ENCODE data around the gene TRIP13.
A peak's percentile ranks its signal among the peaks of the same experiment; 100 is the strongest.
"Not testable (repeated sequence)": the region's sequence is repeated elsewhere in the genome, so short reads cannot be mapped to it uniquely, and the experiment has no call there.

The TRIP13 gene, protein sequence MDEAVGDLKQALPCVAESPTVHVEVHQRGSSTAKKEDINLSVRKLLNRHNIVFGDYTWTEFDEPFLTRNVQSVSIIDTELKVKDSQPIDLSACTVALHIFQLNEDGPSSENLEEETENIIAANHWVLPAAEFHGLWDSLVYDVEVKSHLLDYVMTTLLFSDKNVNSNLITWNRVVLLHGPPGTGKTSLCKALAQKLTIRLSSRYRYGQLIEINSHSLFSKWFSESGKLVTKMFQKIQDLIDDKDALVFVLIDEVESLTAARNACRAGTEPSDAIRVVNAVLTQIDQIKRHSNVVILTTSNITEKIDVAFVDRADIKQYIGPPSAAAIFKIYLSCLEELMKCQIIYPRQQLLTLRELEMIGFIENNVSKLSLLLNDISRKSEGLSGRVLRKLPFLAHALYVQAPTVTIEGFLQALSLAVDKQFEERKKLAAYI

DNA sequence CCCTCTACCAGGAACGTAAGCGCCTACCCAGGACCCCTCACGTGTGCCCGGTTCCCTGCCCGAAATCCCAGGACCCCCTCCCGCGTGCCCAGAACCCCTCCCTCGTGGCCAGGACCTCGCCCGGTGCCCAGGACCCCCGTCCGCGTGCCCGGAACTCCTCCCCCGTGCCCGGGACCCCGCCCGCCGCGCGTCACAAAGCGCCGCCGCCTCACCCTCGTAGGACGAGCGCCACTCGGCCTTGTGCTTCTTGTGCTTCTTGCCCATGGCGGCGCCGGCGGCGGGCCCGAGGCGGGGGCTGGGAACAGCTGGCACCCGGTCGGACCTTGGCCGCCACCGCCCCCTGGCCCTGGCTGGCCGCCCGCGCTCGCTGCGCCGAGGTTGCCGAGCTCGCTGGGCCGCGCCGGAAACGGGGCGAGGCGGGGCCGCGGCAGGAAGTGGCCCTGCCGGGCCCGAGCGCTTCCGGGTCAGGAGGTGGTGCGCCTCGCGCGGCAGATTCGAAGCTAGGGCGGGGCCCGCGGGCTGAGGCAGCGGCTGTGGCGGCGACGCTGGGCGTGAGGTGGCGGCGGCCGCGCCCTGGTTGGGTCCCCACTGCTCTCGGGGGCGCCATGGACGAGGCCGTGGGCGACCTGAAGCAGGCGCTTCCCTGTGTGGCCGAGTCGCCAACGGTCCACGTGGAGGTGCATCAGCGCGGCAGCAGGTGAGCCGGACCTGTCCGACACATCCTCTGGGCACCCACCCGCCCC lies at the start of gene TRIP13, which contains the start of gene BRD9:
TSS of gene TRIP13 (plus strand) at position 491 of the 743 bp plus-strand sequence. CDS start at position 606, 115 bp downstream.
TSS of gene BRD9 (minus strand) at position 408 of the 743 bp plus-strand sequence. CDS start at position 264, 144 bp downstream.
- peak; percentile 89 for DNase-seq

DNA sequence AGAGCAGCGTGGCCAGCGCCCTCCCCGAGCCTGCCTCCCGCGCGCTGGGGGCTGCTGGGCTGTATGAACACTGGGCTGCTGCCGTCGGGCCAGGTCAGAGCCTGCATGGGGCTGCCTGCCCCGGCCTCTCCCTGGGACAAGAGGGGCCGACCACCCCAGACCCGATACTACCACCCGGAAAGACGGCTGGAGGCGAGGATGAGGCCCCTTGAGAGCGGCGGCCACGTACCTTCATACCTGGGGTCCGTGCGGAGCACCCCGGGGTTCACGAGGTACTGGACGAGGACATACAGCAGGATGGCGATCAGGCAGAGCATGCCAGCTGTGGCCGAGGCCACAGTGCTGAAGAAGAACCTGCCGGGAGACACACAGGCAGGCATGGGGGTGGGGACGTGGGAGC lies 49.3 kb upstream of the TRIP13 start:
- DNase-seq, result not testable (repeated sequence)

DNA sequence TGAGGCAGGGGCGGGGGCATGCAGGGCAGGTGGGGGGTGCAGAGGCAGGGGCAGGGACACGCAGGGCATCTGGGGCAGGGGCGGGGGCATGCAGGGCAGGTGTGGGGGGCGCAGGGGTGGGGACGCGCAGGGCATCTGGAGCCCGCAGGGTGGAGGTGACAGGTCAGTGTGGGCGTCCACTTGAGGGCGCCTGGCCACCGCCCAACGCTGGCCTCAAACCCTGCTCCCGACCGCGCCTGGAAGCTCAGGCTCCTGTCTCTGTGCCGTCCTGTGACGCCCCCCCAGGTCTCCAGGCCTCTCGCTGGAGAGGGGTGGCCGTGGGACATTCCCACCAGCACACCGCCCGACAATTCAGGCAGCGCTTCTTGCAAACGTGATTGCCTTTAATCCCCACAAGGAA lies 48.8 kb upstream of the TRIP13 start:
- not testable (repeated sequence) for DNase-seq

DNA sequence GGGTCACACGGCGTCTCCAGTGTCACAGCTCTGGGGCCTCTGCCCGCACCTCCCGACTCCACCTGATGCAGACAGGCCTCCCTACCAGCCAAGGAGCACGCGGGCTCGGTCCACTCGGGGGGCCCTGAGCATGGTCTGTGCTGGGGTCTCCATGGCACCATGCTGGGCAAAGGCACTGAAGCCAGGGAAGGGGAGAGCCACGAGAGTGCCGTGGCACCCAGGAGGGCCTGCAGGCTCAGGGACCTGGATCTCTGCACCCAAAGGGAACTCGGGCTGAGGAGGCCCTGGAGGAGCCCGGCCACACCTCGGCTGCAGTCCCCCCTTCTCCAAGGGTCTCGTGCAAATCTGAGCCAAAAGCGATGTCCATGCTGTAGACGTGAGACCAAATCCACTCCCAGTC lies 48.3 kb upstream of the TRIP13 start:
- not testable (repeated sequence) for DNase-seq

DNA sequence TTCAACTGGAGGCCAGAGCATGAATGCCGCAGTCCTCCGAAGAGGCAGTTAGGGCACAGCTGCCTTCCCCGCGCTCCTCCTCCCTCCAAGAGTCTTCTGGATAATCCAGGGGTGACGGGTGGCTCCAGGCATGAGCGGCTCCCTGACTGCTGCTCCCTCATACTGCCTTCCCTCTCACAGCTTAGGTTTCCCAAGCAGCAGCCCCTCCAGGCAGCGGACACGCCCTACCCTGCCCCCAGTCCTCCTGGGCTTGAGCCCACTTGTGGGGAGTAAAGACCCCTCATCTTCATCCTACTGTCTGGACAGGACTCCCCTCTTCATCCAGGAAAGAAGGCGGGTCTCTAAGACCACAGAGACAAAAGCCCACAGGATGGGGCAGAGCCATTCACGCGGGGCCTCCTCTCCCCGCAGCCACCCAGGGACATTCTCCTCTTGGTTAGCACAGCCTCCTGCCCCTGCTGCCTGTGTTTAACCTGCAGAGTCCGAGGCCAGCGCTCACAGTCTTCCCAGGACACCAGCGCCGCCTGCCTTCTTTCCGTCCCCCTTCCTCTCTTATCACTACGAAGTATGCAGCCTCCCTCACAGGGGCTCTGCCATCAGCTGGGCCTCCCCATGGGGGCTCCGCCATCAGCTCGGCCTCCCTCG lies 47.5 kb upstream of the TRIP13 start:
- not testable (repeated sequence) for DNase-seq

DNA sequence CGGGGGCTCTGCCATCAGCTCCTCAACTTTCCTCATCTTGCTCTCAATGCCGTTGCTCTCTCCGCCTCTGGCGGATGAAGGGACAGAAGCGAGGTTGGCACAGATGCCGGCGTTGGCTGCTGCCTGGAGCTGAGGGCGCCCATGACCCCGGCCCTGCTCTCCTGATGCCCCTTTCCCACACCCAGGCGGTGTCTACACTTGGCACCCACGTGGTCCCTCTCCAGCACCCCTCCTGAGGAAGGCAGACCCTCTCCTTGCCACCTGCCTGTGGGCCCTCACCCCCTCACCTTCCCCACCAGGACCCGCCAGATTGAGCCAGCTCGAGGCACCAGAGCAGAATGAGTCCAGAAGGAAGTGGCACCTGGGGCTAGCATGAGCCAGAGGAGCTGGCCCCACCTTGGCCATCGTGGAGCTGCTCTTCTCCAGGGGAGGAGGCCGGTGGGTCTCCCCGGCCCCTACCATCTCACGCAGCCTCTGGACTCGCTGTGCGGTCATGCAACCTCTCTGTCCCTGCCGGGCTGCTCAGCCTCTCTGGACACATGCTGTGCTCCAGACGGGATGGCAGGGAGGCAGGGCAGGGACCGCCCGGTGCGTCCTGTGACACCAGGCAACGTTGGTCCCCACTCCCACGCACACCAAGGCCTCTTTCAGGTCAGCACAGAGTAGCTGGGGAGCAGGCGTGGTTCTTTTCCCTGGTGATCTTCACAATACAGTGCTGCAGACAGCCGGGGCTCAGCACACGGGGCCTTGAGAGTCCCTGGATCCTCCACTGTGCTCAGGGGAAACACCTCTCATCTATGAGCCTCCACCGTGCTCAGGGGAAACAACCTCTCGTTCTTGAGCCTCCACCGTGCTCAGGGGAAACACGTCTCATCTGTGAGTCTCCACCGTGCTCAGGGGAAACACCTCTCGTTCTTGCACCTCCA lies 46.7 kb upstream of the TRIP13 start:
- DNase-seq, result not testable (repeated sequence)

- peak; percentile 30 for DNase-seq
Measured at GRCh38 chr5:846602-847091, 46.0 kb upstream of the TRIP13 start.

- DNase-seq, result not testable (repeated sequence)
Measured at GRCh38 chr5:847212-847611, 45.5 kb upstream of the TRIP13 start.

DNA sequence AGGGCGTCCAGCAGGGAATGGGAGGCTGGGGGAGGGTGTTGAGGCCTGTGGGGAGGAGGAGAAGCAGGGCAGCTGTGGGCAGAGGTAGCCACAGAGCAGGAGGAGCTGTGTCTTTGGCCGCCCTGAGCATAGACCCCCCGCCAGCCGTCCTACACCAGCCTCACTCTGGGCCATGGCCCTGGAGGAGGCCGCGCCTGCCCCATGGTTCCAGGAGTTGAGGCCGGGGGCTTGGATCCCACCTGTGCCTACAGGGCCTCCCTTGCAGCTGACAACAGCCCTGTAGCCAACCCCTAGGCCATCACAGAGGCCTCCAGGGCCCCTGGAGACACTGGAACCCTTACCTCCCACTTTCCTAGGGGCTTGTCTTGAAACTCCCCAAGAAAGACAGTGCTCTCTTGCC lies 44.9 kb upstream of the TRIP13 start:
- DNase-seq, result not testable (repeated sequence)

DNA sequence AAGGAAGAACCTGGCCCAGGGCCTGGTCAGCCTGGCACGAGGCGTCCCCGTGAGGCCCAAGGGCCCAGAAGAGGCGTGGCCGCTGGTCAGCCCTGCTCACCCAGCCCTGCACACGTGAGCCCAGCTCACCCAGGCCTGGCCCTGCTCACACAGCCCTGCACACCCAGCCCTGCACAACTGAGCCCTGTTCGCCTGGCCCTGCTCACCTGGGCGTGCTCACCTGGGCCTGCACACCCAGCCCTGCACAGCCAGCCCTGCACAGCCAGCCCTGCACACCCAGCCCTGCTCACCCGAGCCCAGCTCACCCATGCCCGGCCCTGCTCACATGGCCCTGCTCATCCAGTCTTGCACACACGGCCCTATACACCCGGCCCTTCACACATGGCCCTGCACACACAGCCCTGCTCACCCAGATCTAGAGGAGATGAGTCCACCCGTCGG lies 44.0 kb upstream of the TRIP13 start:
- no peak for DNase-seq

GRCh38 chr5:849651-850301 lies 42.9 kb upstream of the TRIP13 start:
- DNase-seq, result no peak

- no peak for DNase-seq
Measured at GRCh38 chr5:850511-851006, 42.1 kb upstream of the TRIP13 start, which contains the start of gene ZDHHC11. Gene ZDHHC11 (minus strand): TSS chr5:850986. CDS start chr5:850602, 384 bp downstream.

GRCh38 chr5:851076-851475 lies 41.6 kb upstream of the TRIP13 start:
- DNase-seq, result no peak

- no peak for DNase-seq
Measured at GRCh38 chr5:851553-851952, 41.1 kb upstream of the TRIP13 start.

GRCh38 chr5:852018-852417 lies 40.7 kb upstream of the TRIP13 start:
- DNase-seq, result no peak

- DNase-seq, result no peak
Measured at GRCh38 chr5:852431-853401, 40.0 kb upstream of the TRIP13 start.

GRCh38 chr5:853416-854090 lies 39.1 kb upstream of the TRIP13 start:
- not testable (repeated sequence) for DNase-seq

DNA sequence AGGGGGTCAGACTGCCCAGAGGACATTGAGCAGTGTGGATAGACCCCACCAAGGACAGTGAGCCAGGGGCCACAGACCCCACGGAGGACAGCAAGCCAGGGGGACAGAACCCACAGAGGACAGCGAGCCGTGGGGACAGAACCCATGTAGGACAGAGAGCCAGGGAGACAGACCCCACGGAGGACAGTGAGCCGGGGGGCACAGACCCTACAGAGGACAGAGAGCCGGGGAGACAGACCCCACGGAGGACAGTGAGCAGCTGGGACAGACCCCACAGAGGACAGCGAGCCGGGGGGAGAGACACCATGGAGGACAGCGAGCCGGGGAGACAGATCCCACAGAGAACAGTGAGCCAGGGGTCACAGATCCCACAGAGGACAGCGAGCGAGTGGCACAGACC lies 38.5 kb upstream of the TRIP13 start:
- no peak for DNase-seq
